Panc1 (cell line): ENCODE data around the gene RPS6KL1. TPM values are rescaled to one million over a fixed set of nuclear protein-coding genes. Genes with fewer than 3 reads are reported as not detected.

Experiments
- ATAC-seq: fragments of 200-7000 bp; cut with Tn5 transposase; 2 replicates; pipeline ENCODE4 v1.9.1; 2020; ENCODE audit warnings: mild to moderate bottlenecking, moderate library complexity
- BruUV-seq: library from RNA; stranded (reverse); fragments of 400-500 nt; replicated peaks from 2 replicates; lab custom pipeline; 2021; lab: Mats Ljungman, UMichigan
- CTCF ChIA-PET: fragments of 300-600 bp; sonication (Branson Sonifier 250); formaldehyde crosslinking; loops from one replicate; lab custom pipeline; 2022; ENCODE audit warnings: antibody characterized with exemption; lab: Charles Lee
- POLR2A ChIA-PET: fragments of 300-600 bp; sonication (Branson Sonifier 250); formaldehyde crosslinking; loops from one replicate; lab custom pipeline; 2022; ENCODE audit warnings: antibody characterized with exemption; lab: Charles Lee
- DNase-seq: peaks from one replicate; pipeline ENCODE4 v3.0.0-alpha.2; 2010; ENCODE audit warnings: low read depth, low spot score
- H3K27ac ChIP-seq: 2 replicates; pipeline ENCODE4 v1.5.1; 2011; ENCODE audit warnings: mild to moderate bottlenecking, low read length, inconsistent platforms
- H3K27me3 ChIP-seq: fragments of 200-500 bp; sonication (Bioruptor generic); 2 replicates; pipeline ENCODE4 v1.6.0; 2014; ENCODE audit warnings: low read length, inconsistent platforms; ENCODE audit not compliant: control insufficient read depth, insufficient read depth
- H3K36me3 ChIP-seq: fragments of 200-500 bp; sonication (Bioruptor generic); 2 replicates; pipeline ENCODE4 v1.5.1; 2014; ENCODE audit warnings: inconsistent platforms, mild to moderate bottlenecking, low read length, moderate library complexity; ENCODE audit not compliant: control insufficient read depth, insufficient read depth
- H3K4me1 ChIP-seq: 2 replicates; pipeline ENCODE4 v1.5.1; 2011; ENCODE audit warnings: inconsistent platforms, mild to moderate bottlenecking, low read length, moderate library complexity; ENCODE audit not compliant: control insufficient read depth, insufficient read depth
- H3K4me3 ChIP-seq, 2 experiments: 2 replicates each; pipeline ENCODE4 v1.5.1; 2011 to 2012; ENCODE audit warnings: low read depth in 2 of 2, low read length in 2 of 2, mild to moderate bottlenecking in 2 of 2, inconsistent platforms in 1 of 2, moderate library complexity in 1 of 2
- H3K9me3 ChIP-seq: fragments of 200-500 bp; sonication (Bioruptor generic); 2 replicates; pipeline ENCODE4 v1.5.1; 2014; ENCODE audit warnings: low read depth, mild to moderate bottlenecking, inconsistent platforms, low read length, moderate library complexity; ENCODE audit not compliant: control insufficient read depth, insufficient read depth
- CTCF ChIP-seq: fragments of 450-650 bp; IDR thresholded peaks from 2 replicates; pipeline ENCODE4 v1.5.1; 2017; ENCODE audit warnings: mild to moderate bottlenecking
- POLR2AphosphoS5 ChIP-seq: IDR thresholded peaks from 2 replicates; pipeline ENCODE4 v1.6.1; 2012; ENCODE audit warnings: mild to moderate bottlenecking, low read depth, low read length, moderate library complexity
- REST ChIP-seq, 2 experiments: IDR thresholded peaks; 2 replicates each; pipeline ENCODE4 v1.6.1; 2011 to 2012; ENCODE audit warnings: low read depth in 2 of 2, control low read depth in 1 of 2, low read length in 1 of 2, mild to moderate bottlenecking in 1 of 2, moderate library complexity in 1 of 2; ENCODE audit not compliant: insufficient read depth in 1 of 2
- SIN3A ChIP-seq: IDR thresholded peaks from 2 replicates; pipeline ENCODE4 v1.6.1; 2012; ENCODE audit warnings: low read depth, mild to moderate bottlenecking, low read length, moderate library complexity, borderline replicate concordance; ENCODE audit not compliant: insufficient read depth
- TCF7L2 ChIP-seq: IDR thresholded peaks from 2 replicates; pipeline ENCODE4 v1.6.1; 2011; ENCODE audit warnings: mild to moderate bottlenecking, low read depth, low read length, inconsistent platforms
- in situ Hi-C: cut with HindIII; loops from 2 replicates; pipeline ENCODE4 v1.10.0; 2016; ENCODE audit warnings: low sequenced_read_pairs, low pct_unique_long_range_greater_than_20kb
- intact Hi-C: fragments of 100-400 bp; cut with micrococcal nuclease; formaldehyde crosslinking; loops from one replicate; pipeline ENCODE4 v1.10.0; 2022; ENCODE audit not compliant: unreplicated experiment
- total RNA-seq: library from RNA; stranded (reverse); gene quantifications from one replicate; pipeline ENCODE4 v1.2.1, GENCODE V29; 2021; ENCODE audit not compliant: unreplicated experiment

Gene RPS6KL1
- total RNA-seq, 1 experiment from 2014 or later = 14.9 TPM

GRCh38 chr14:74866708-74867389 lies 56.2 kb downstream of the RPS6KL1 start:
- TF ChIP-seq REST (IDR thresholded peaks at IDR 0.05; ENCODE audit: insufficient read depth in 1 of 2, low read depth in 2 of 2, low read length in 1 of 2) = no peak
- no peak for TF ChIP-seq CTCF
- TF ChIP-seq SIN3A = no peak
- TF ChIP-seq POLR2AphosphoS5 = no peak
- TF ChIP-seq TCF7L2 = no peak
- BruUV-seq = no TSS peak
- Histone ChIP-seq H3K4me1 (no peaks in the 10 kb centered on the region), H3K4me3 (no peak overlapping the region), H3K27me3 (no peaks in the 10 kb centered on the region), H3K27ac (no peak overlapping the region), H3K36me3 (no peaks in the 10 kb centered on the region), H3K9me3 (no peaks in the 10 kb centered on the region)
- ATAC-seq = no peak
- CTCF ChIA-PET = no interaction called here
- no peak for DNase-seq
- intact Hi-C loops = loop anchor here (10.0 kb wide), 1 partner anchor 428 kb away; no protein-coding TSS in a partner anchor
- POLR2A ChIA-PET = interaction anchor here (0.6 kb wide), 1 partner anchor 23 kb away, joined by 15 read pairs; no protein-coding TSS in a partner anchor
- in situ Hi-C loops = no loop called here

GRCh38 chr14:74865156-74865555 lies 57.9 kb downstream of the RPS6KL1 start:
- CTCF ChIA-PET = no interaction called here
- no peaks in the 10 kb centered on the region for H3K9me3 ChIP-seq
- POLR2A ChIA-PET = interaction anchor here (0.6 kb wide), 1 partner anchor 17 kb away, joined by 19 read pairs; no protein-coding TSS in a partner anchor

More at GRCh38 chr14:74865156-74865555, 57.9 kb downstream of the RPS6KL1 start:
- DNase-seq = no peak
- intact Hi-C loops (loop anchor here (10.0 kb wide), 1 partner anchor 430 kb away; no protein-coding TSS in a partner anchor), in situ Hi-C loops (no loop called here)
- Histone ChIP-seq H3K4me1 (no peaks in the 10 kb centered on the region; the same call in 1 of the 2 replicates), H3K27ac (no peak overlapping the region), H3K36me3 (no peaks in the 10 kb centered on the region), H3K4me3 (no peak overlapping the region), H3K27me3 (no peaks in the 10 kb centered on the region)
- no peak for ATAC-seq
- BruUV-seq = no TSS peak
- no peak for TF ChIP-seq POLR2AphosphoS5
- TF ChIP-seq CTCF = no peak
- TF ChIP-seq REST (IDR thresholded peaks at IDR 0.05; ENCODE audit: insufficient read depth in 1 of 2, low read depth in 2 of 2, low read length in 1 of 2) = no peak
- TF ChIP-seq SIN3A = no peak
- TF ChIP-seq TCF7L2 = no peak
